Cardiac fibroblast (primary cell): ENCODE data around the gene RAD51.
A peak's percentile ranks its signal among the peaks of the same experiment; 100 is the strongest.

Experiments used
- DNase-seq, 2 donors: peaks; one replicate each; pipeline versions ENCODE4 v3.0.0 to v3.0.0-alpha.2; 2010; ENCODE audit warnings: low read depth in 2 of 2
- H3K4me3 ChIP-seq, 2 donors: replicated peaks in 1 of 2; 1 replicate in 1 of 2; 2 replicates in 1 of 2; pipeline ENCODE4 v1.5.1; 2011; ENCODE audit warnings: low read depth in 2 of 2, low read length in 2 of 2, mild to moderate bottlenecking in 2 of 2, moderate library complexity in 1 of 2
- CTCF ChIP-seq: IDR thresholded peaks from one replicate; pipeline ENCODE4 v1.5.1; 2011; ENCODE audit warnings: low read depth, mild to moderate bottlenecking, low read length, inconsistent platforms

Gene RAD51

DNA sequence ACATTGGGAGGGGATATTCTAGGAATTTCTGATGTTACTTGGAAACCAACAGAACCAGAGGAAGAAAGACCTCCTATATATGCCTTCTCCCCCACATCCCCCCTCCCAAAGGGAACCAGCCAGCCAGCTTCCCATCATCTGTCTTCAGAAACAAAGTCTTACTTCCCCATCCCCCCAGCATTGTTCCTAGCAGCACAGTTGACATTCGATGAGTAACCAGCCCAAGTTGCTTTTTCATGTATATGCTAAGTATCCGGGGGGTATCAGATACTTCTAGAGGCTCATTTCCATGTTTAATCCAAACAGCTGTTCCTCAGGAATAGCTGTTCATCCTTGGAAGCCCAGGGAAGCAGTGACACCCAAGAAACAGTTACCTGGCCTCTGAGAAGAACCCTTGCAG lies 44.1 kb downstream of the RAD51 start:
- no peak for TF ChIP-seq CTCF
- no peak for DNase-seq
- no peak overlapping the region for H3K4me3 ChIP-seq

DNA sequence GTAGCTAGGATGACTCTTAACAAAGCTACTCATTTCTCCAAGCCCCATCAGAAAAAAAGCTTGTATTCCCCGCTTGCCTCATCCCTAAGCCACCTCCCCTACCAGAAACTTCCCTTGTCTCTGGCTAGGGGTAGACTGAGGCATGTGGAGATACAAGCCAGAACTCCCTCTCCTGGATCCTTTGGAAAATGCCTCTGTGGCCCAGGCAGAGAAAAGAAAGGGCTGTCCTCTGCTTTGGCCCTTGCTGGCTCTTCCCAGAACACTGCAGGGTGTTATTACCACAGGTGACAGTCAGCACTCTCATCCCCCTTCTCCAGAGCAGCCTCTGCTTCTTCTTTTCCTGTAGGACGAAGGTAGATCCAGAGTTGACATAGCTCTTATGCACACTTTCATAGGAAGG lies 44.9 kb downstream of the RAD51 start:
- no peak for TF ChIP-seq CTCF
- DNase-seq: no peak

DNA sequence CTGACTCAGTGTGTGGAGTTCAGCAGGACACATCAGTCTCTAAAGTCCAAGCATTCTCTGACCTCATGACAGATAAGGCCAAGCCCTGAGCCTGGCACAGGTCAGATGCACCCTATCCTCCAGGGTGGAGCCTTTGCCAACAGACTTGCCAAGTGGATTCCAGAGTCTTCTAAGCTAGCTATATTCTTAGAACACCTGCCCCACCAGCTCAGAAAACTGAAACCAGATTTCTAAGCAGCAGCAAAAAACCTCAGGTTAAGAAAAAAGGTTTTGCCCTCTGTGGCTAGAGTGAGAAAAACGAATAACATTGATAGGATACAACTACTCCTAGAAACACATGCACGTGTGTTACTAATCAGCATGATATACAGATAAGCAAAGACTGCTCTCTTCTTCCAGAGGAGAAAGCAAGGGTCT lies 48.5 kb downstream of the RAD51 start:
- no peak for TF ChIP-seq CTCF
- DNase-seq: no peak
- H3K4me3 ChIP-seq: no peak overlapping the region

More for the DNA sequence above, 44.9 kb downstream of the RAD51 start:
- H3K4me3 ChIP-seq: no peak overlapping the region

GRCh38 chr15:40743921-40744814 lies 49.2 kb downstream of the RAD51 start:
- DNase-seq: peak; percentile 70 to 91
- no peak for TF ChIP-seq CTCF
- H3K4me3 ChIP-seq: no peak overlapping the region

DNA sequence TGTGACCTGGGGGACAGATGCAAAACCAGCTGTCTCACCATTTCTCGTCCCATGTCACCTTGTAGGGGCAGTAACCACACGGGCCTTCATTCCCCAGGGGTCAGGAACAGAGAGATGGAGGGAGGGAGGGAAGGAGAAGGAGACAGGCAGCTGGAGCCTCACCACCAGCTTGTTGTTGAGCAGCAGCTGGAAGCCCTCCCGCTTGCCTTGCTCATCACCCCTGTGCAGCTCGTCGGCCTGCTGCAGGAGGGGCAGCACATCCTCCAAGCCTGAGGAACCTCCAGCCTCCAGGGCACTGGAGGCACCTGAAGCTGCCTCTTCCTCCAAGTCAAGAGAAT lies 49.8 kb downstream of the RAD51 start:
- no peak for TF ChIP-seq CTCF
- no peak for DNase-seq
- no peak overlapping the region for H3K4me3 ChIP-seq

GRCh38 chr15:40746916-40747418 lies 52.0 kb downstream of the RAD51 start:
- peak; percentile 54 to 84 for DNase-seq
- TF ChIP-seq CTCF: no peak
- H3K4me3 ChIP-seq: no peak overlapping the region
